Keratinocyte (primary cell): ENCODE data around the gene MID1. TPM values are rescaled to one million over a fixed set of nuclear protein-coding genes. Genes with fewer than 3 reads are reported as not detected.

Source experiments
- DNase-seq: peaks from one replicate; pipeline ENCODE4 v3.0.0-alpha.2; 2011; ENCODE audit warnings: low read depth, missing footprints, low spot score
- FAIRE-seq: peaks from 2 replicates; lab custom pipeline; 2011; peaks lifted over from hg19 to GRCh38; lab: Jason Lieb, UNC
- H2AFZ ChIP-seq: 2 replicates; pipeline ENCODE4 v1.6.0; 2012; ENCODE audit warnings: low read length, control low read depth, inconsistent platforms; ENCODE audit not compliant: control insufficient read depth
- H3K27ac ChIP-seq: 2 replicates; pipeline ENCODE4 v1.5.1; 2011; ENCODE audit warnings: low read length; ENCODE audit not compliant: control insufficient read depth, insufficient read depth
- H3K27me3 ChIP-seq: 3 replicates; pipeline ENCODE4 v1.6.0; 2011; ENCODE audit warnings: low read length; ENCODE audit not compliant: control insufficient read depth, insufficient read depth; ENCODE audit errors: extremely low read depth
- H3K36me3 ChIP-seq, 2 experiments: 2 replicates in 1 of 2; 3 replicates in 1 of 2; pipeline ENCODE4 v1.5.1; 2011; ENCODE audit warnings: low read length in 2 of 2, mild to moderate bottlenecking in 1 of 2; ENCODE audit not compliant: control insufficient read depth in 2 of 2, insufficient read depth in 2 of 2; ENCODE audit errors: extremely low read depth in 1 of 2
- H3K4me1 ChIP-seq: 3 replicates; pipeline ENCODE4 v1.5.1; 2011; ENCODE audit warnings: low read length; ENCODE audit not compliant: control insufficient read depth, insufficient read depth; ENCODE audit errors: extremely low read depth
- H3K4me2 ChIP-seq: 3 replicates; pipeline ENCODE4 v1.6.0; 2011; ENCODE audit warnings: low read depth, low read length; ENCODE audit not compliant: control insufficient read depth, insufficient read depth; ENCODE audit errors: extremely low read depth
- H3K4me3 ChIP-seq, 3 experiments: fragments of 200-600 bp in 1 of 3; sonication (generic) in 1 of 3; 2 replicates in 2 of 3; 3 replicates in 1 of 3; pipeline ENCODE4 v1.5.1; 2011 to 2016; ENCODE audit warnings: low read length in 3 of 3, mild to moderate bottlenecking in 3 of 3, control low read depth in 2 of 3, inconsistent platforms in 1 of 3, low read depth in 1 of 3, mixed read lengths in 1 of 3, mixed run types in 1 of 3, moderate library complexity in 1 of 3; ENCODE audit not compliant: control insufficient read depth in 2 of 3, insufficient read depth in 2 of 3; ENCODE audit errors: extremely low read depth in 1 of 3
- H3K79me2 ChIP-seq: 2 replicates; pipeline ENCODE4 v1.6.0; 2012; ENCODE audit warnings: low read length; ENCODE audit not compliant: control insufficient read depth, insufficient read depth
- H3K9ac ChIP-seq: 3 replicates; pipeline ENCODE4 v1.6.0; 2011; ENCODE audit warnings: low read length; ENCODE audit not compliant: control insufficient read depth, insufficient read depth; ENCODE audit errors: extremely low read depth
- H3K9me1 ChIP-seq: 3 replicates; pipeline ENCODE4 v1.6.0; 2011; ENCODE audit warnings: low read length; ENCODE audit not compliant: control insufficient read depth, insufficient read depth; ENCODE audit errors: extremely low read depth
- H3K9me3 ChIP-seq: 2 replicates; pipeline ENCODE4 v1.5.1; 2012; ENCODE audit warnings: low read depth, low read length; ENCODE audit not compliant: control insufficient read depth
- H4K20me1 ChIP-seq: 3 replicates; pipeline ENCODE4 v1.6.0; 2011; ENCODE audit warnings: low read length; ENCODE audit not compliant: control insufficient read depth, insufficient read depth; ENCODE audit errors: extremely low read depth
- CTCF ChIP-seq, 3 experiments: IDR thresholded peaks in 1 of 3; conservative IDR thresholded peaks in 1 of 3; optimal IDR thresholded peaks in 1 of 3; 2 replicates in 2 of 3; 3 replicates in 1 of 3; pipeline versions ENCODE3 to v1.5.1; 2011; ENCODE audit warnings: low read length in 3 of 3, mild to moderate bottlenecking in 3 of 3, moderate library complexity in 2 of 3, control low read depth in 1 of 3, inconsistent platforms in 1 of 3; ENCODE audit not compliant: insufficient read depth in 2 of 3; ENCODE audit errors: extremely low read depth in 1 of 3
- EZH2 ChIP-seq: IDR thresholded peaks from one replicate; pipeline ENCODE4 v1.6.1; 2012; ENCODE audit warnings: inconsistent platforms, mild to moderate bottlenecking, low read length, moderate library complexity
- dilution Hi-C: fragments of 300-500 bp; cut with MboI; formaldehyde crosslinking; loops from one replicate; pipeline ENCODE4 v1.7.0; 2020; ENCODE audit warnings: low sequenced_read_pairs; ENCODE audit not compliant: extremely low pct_ligation_motif_present
- polyA plus RNA-seq, 5 experiments: library from polyadenylated mRNA; depleted of rRNA in 3 of 5; stranded (reverse) in 3 of 5; stranded (forward) in 1 of 5; unstranded in 1 of 5; fragments of >200 nt; gene quantifications; 1 replicate in 1 of 5; 2 replicates in 3 of 5; 3 replicates in 1 of 5; pipeline versions ENCODE4 v1.2.1 to v1.2.3, GENCODE V29; 2011 to 2012; ENCODE audit warnings: missing spikeins in 2 of 5, low read depth in 1 of 5, low replicate concordance in 1 of 5

Gene MID1
- polyA plus RNA-seq, 1 donor (not counting 4 experiments of a cell fraction or from before 2014, with no cell fraction given): 9.2 TPM

GRCh38 chrX:10557166-10557565 is 63.2 kb downstream of the MID1 start:
- H3K4me2 ChIP-seq: no peak overlapping the region
- H3K4me3 ChIP-seq: no peak overlapping the region
- H3K9ac ChIP-seq: no peak overlapping the region
- FAIRE-seq: no peak
- H3K36me3 ChIP-seq: no peaks in the 10 kb centered on the region
- no peak overlapping the region for H2AFZ ChIP-seq
- H3K27ac ChIP-seq: no peak overlapping the region
- no peak for TF ChIP-seq CTCF (optimal IDR thresholded peaks at IDR 0.05 in 1 of 3, IDR thresholded peaks at IDR 0.05 in 1 of 3, conservative IDR thresholded peaks at IDR 0.05 in 1 of 3; ENCODE audit: extremely low read depth in 1 of 3, insufficient read depth in 2 of 3, low read length in 3 of 3)
- DNase-seq: no peak
- H3K9me1 ChIP-seq: no peaks in the 10 kb centered on the region
- H3K79me2 ChIP-seq: peaks cover 13% of the 10 kb centered on the region
- no peaks in the 10 kb centered on the region for H3K9me3 ChIP-seq
- no peaks in the 10 kb centered on the region for H4K20me1 ChIP-seq
- dilution Hi-C loops: no loop called here
- no peaks in the 10 kb centered on the region for H3K27me3 ChIP-seq
- H3K4me1 ChIP-seq: no peaks in the 10 kb centered on the region

- Histone ChIP-seq H3K27me3 (no peaks in the 10 kb centered on the region), H3K79me2 (peaks cover 13% of the 10 kb centered on the region), H3K4me1 (no peaks in the 10 kb centered on the region), H3K4me3 (no peak overlapping the region), H3K9ac (no peak overlapping the region), H3K9me1 (no peaks in the 10 kb centered on the region), H2AFZ (no peak overlapping the region), H3K9me3 (no peaks in the 10 kb centered on the region), H4K20me1 (no peaks in the 10 kb centered on the region), H3K36me3 (no peaks in the 10 kb centered on the region), H3K27ac (no peak overlapping the region), H3K4me2 (no peak overlapping the region)
- dilution Hi-C loops: no loop called here
- DNase-seq (no peak), FAIRE-seq (no peak)
- no peak for TF ChIP-seq CTCF (optimal IDR thresholded peaks at IDR 0.05 in 1 of 3, IDR thresholded peaks at IDR 0.05 in 1 of 3, conservative IDR thresholded peaks at IDR 0.05 in 1 of 3; ENCODE audit: extremely low read depth in 1 of 3, insufficient read depth in 2 of 3, low read length in 3 of 3)
- no peak for TF ChIP-seq EZH2
Measured at GRCh38 chrX:10556405-10556804, 64.0 kb downstream of the MID1 start.
